Measurements from ENCODE around the gene TBRG4.
A peak's percentile ranks its signal among the peaks of the same experiment; 100 is the strongest.
"Not testable (repeated sequence)": the region's sequence is repeated elsewhere in the genome, so short reads cannot be mapped to it uniquely, and the experiment has no call there.

The TBRG4 gene

DNA sequence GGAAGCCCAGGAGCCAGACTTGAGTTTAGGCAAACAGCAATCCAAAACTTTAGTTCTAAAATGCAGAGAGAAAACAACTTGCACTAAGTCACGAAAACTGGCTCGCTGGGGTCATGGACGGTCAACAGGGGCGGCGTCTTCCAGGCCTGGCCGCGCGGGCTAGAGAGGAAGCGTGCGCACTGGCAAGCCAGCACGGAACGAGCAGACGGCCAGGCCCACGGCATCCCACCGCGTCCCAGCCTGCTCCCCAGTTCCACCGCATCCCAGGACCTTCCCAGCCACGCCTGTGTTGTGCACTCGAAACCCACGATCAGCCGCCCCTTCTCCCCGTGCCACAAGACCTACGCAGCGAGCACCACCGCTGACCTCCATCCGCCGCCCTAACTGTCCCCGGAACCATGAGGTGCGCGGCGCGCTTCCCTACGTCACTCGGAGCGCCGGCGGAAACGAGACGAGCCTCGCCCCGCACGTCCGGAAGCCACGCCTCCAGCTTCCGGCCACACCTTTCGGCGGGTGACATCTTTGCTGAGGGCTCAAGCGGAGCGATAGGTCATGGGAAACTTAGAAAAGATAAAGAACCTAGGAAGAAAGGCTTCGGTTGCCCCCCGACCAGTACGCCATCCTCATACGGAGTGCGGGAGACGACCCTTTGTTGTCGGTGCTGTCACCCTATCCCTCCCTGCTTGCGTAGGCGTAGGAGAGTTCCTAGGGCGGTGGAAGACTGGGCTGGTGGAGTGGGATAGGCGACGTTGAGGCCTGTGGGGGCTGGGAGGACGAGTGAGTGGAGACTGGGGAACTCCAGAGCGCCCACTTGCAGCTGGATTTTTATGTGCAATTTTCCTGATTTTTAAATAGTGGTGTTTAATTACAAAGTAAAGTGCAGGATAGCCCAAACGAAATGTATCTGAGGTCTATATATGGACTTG is at the start of gene TBRG4:
TBRG4 (minus strand) TSS at position 400 of the 926 bp plus-strand sequence. CDS start 2,460 bp downstream, outside the sequence.
- peak; percentile 88 to 91 (median 88) for DNase-seq (ENCODE audit: low read depth in 3 of 3)

DNA sequence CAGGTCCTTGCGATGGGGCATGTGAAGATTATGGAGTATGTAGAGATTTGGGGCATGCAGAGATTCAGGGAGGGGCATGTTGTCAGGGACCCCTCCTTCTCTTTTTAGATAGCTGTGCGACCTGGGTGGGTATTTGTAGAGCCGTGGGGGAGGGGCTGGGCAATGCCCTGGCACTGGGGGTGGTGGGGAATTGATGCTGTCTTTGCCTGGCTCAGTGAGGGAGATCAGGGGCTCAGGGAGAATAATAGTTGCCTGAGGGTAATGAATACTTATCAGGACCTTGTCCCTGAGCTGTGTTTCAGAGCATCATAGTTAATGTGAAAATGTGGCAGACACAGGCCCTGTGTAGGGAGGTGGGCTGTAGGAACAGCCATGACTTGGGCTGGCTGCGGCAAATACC is 49.6 kb upstream of the TBRG4 start:
- no peak for DNase-seq (ENCODE audit: low read depth in 3 of 3)

DNA sequence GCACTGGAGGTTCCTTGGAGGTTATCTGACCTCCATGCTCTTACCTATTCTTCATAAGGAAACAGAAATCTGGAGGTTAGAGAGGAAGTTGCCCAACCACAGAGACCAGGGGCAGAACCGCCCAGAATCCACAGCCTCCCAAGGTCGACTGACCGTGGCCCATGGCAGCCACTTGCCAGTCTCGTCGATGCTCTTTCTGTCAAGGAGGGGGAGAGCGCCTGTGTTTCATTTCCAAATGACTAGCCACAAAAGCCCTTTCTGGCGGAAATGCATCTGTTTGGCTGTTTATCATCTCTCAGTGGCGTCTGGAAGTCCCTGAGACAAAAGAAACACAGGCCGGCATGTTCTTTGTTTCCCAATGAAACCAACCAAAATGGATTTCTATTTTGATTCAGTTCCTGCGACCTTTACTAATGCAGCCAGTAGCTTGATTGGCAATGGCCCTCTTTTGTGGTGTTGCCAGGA is 49.0 kb upstream of the TBRG4 start:
- DNase-seq (ENCODE audit: low read depth in 3 of 3): no peak

DNA sequence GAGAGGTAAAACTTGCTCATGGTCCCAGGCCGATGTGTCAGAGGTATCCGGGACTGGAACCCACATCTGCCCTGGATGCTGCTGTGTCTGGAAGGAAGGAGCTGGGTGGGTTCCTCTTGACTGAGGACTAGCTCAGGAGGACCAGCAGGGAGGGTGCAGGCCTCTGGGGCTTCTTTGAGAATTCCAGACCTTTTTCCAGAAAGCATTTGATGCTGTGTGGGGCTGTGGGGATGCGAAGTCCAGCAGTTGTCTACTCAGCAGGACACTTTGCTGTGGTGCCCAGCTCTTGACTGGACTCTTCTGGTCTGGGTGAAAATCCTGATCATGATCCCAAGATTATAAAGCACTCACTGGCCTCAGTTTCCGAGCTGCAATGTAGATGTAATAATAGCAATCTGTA is 47.8 kb upstream of the TBRG4 start:
- no peak for DNase-seq (ENCODE audit: low read depth in 3 of 3)

DNA sequence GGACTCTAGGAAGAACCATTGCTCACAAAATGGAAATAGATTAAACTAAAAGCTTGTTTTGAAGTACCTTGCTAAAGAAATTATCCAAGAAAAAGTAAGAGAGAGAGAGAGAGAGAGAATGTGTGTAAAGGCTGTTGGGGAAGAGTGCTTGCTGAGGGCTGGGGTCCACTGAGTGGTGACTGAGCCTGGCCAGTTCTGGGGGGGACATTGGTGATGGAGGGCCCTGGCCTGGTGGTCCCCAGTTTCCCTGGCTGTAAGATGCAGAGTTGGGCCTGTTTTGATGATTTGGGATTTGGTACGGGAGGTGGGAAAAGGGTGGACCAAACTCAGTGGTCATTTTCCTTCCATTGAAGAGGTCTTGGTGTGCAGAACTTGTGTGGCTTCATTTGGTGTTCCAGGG is 47.0 kb upstream of the TBRG4 start:
- DNase-seq (ENCODE audit: low read depth in 3 of 3): no peak

DNA sequence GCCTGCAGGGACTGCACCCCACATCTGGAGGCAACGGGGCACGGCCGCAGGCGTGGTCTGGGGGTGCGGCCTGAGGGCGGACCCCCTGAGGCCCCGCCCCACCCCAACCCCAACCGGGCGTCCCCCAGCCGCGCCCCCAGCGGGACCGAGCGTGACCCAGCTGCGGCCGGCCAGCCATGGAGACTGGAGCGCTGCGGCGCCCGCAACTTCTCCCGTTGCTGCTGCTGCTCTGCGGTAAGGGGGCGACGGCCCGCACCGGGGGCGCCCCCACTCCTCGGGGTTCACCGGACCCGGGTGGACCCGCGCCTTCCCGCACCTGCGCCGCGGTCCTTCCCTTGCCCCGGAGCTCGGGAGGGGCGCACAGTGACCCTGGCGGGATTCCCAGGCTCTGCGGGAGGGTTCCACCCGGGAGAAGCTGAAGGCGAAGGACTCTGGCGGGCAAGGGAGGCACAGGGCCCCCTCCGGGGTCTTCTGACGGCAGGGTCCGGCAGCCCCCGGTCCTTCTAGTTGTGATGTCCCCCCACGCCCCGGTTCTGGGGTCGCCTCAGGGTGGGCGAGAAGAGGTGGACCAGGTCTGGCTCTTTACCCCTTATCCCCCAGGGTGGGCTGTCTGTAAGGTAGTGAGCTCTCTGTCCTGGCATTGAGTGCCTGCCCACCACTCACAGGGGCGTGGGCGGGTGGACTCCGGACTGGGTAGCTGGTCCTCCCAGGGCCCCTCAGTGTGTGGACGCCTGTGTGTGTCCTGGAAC is 46.3 kb upstream of the TBRG4 start, which contains the start of gene RAMP3:
RAMP3 (plus strand) TSS at position 139 of the 749 bp plus-strand sequence; CDS start at position 177, 38 bp downstream.
- DNase-seq (ENCODE audit: low read depth in 3 of 3): no peak

DNA sequence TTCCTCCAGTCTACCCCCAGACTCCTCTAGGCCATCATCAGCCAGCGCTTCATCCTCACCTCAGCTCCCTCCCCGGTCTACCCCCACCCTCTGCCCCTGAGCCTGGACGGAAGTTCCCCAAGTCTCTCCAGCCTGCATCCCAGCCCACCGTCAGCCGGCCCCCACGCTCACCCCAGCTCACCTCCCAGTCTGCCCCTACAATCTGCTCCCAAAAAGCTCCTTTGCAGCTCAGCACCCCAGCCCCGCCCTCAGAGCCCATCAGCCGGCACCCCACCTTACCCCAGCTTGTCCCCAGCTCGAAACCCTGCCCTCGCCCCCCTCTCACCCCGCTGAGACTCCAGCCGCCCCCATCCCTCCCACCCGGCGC is 45.8 kb upstream of the TBRG4 start:
- DNase-seq (ENCODE audit: low read depth in 3 of 3): no peak

DNA sequence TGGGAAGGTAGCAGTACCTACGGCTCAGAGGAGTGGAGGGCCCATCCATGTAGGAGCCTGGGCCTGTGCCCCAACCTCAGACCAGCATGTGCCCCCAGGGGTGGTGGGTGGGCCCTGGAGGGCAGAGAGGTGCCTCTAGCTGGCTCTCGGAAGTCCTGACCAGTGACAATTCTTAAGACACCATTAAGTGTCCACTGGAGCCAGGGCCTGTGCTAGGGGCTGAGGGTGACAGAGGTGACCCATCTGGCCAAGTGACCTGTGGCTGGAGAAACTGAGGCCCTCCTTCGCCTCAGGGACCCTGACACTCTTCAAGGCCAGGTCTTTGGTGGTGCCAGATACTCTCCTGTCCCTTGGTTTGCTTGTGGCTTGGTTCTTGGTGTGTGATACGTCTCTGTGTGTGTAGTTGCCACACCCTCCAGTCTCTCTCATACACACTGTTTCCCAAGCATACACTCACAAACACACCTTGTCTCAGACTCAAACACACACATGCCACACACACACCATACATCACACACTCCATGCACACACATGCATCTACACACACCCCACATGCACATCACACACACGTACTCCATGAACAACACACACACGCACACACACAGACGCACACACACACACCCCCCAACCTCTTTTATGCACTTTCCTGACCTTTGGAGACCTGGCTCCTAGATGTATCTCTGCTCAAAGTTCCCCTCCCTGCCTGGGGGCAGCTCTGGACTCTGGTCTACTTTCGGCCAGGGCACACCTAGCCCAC is 45.2 kb upstream of the TBRG4 start:
- no peak for DNase-seq (ENCODE audit: low read depth in 3 of 3)

DNA sequence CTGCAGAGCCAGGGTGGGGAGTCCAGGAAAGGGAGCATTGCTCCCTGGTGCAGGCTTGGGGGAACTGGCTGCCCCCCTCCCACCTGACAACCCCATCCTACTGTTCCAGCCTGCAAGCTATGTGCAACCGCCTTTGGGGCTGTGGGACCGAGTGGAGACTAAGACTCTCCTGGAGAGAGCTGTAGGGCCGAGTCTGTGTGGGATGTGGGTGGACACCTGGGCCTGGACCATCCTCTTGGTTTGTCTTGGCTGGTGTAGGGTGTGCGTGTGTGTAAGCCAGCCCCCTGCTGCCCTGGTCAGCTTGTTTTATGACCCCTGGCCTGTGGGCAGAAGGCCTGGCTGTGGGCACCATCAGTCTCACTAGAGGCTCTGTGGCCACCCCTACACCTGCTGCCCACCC is 44.4 kb upstream of the TBRG4 start:
- DNase-seq (ENCODE audit: low read depth in 3 of 3): no peak

DNA sequence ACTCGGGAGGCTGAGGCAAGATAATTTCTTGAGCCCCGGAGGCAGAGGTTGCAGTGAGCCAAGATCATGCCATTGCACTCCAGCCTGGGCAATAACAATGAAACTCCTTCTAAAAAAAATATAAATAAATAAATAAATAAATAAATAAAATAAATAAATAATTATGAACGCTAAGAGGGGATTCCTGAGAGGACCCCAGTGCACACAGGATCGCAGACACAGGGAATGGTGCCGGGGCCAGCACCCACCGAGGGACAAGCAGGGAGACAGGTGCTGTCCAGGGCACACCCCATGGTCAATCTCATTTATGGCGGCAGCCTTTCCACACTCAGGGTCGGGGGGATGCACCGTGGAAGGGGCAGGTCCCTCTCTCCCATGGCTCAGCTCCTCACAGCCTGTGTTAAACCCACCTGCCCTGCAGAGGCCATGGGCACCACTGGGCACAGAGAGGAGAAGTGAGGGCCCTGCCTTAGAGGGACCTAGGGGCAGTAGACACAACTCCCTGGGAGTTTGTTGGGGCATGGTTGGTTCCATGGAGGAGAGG is 43.9 kb upstream of the TBRG4 start:
- DNase-seq (ENCODE audit: low read depth in 3 of 3): no peak

DNA sequence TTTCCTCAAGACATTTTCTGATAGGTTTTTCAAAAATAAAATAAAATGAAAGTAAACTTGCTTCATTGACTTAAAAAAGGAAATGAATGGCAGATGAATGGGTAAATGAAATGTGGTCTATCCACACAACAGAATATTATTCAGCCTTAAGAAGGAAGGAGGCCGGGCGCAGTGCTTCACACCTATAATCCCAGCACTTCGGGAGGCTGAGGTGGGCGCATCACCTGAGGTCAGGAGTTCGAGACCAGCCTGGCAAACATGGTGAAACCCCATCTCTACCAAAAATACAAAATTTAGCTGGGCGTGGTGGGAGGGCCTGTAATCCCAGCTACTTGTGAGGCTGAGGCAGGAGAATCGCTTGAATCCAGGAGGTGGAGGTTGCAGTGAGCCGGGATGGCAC is 42.4 kb upstream of the TBRG4 start:
- not testable (repeated sequence) for DNase-seq (ENCODE audit: low read depth in 3 of 3)

DNA sequence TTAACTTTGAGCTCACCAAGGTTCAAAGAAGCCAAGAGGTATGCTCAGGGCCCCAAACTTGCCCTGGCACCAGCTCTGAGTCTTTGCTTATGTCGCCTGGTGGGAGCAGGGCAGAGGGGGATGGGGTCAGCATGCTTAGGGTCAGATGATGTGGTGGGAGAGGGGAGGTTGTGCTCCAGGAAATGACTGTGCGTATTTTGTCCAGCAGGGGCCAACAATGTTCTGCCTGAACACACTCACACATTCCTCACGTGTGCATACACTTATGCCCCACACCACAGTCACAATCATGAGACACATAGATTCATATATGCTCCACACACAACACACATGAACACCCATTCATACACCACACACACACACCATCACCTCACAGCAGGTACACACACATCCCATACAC is 41.7 kb upstream of the TBRG4 start:
- DNase-seq (ENCODE audit: low read depth in 3 of 3): no peak

DNA sequence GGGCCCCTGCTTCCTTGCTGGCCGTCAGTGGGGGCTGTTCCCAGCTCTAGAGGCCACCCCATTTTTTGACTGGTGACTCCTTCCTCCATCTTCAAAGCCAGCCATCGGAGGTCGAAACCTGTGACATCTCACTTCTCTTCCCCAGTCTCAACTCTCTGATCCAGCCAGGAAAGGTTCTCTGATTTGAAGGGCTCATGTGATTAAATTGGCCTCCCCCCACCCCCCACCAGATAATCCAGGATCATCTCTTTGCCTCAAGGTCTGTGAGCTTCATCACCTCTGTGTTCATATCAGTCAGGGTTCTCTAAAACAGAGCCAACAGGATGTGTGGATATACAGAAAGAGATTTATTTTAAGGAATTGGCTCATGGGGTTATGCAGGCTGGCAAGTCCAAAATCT is 40.5 kb upstream of the TBRG4 start:
- DNase-seq (ENCODE audit: low read depth in 3 of 3): no peak

DNA sequence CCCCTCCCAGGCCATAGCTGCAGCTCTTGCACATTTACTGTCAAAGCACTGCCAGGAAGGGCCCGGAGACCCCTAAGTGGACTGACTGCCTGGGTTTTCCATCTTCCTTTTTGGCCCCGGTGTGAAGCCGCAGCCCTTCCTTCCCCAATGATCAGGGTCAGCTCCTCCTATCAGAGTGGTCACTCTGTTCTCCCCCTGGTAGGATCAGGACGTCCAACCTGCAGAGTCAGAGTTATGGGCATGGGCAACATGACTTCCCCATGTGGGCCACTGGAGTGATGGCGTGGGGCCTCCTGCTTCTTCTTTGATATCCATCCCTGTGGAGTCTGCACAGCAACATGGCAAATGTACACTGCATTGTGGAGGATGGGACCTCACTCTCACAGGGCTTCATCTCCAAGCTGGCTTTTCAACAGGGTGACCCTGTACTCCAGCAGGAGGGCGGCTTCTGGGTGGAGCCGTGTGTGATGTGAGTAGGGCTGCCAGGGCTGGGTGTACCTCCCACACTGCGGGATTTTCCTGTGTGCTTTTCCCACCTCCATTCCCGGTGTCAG is 39.7 kb upstream of the TBRG4 start:
- DNase-seq (ENCODE audit: low read depth in 3 of 3): no peak

DNA sequence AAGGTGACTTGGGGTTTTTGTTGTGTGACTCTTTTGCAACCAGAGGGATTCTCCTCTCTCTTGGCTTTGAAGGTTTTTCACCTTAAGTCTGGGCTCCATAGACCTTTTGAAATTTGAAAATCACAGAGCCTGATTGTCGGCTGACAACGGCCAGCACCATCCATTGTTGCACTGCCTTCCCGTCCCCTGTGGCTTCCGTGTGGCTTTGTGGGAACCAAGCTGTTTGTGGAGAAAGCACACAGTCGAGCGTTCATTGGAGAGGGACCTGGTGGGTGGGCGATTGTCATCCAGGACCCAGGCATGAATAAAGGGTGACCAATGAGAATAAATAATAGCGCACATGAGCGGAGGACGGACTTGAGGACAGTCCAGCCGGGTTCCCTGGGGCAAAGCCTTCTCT is 38.7 kb upstream of the TBRG4 start:
- no peak for DNase-seq (ENCODE audit: low read depth in 3 of 3)

DNA sequence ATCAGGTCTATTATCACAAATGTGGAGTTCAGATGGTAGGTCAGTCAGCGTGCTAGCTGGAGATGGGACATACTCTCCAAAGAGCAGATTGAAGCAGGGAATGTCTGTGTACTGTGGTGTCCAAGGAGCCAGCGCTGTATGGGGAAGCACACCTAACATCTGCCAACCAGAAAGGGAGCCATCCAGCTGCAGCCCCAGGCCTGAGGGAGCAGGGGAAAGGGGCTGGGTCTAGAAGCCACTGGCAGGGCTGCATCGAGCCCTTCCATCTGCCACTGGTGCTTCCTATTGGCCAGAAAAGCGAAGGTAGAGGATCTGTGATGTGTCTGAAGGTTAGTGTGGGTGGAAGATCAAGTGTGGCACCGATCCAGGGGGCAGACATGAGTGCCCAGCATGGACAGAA is 38.1 kb upstream of the TBRG4 start:
- no peak for DNase-seq (ENCODE audit: low read depth in 3 of 3)

DNA sequence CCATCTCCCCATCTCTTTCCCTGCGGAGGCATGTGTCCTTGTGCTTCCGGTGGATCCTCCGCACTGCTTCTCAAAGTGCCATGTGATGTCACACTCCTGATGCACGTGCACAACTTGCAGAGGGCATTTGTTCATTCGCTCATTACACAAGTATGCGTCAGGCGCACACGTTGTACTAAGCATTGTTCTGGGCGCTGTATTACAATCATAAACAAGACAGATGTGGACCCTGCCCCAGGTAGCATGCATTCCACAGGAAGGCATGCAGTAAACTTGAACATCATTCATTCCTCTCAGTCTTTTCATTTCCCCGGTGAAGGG is 37.1 kb upstream of the TBRG4 start:
- DNase-seq (ENCODE audit: low read depth in 3 of 3): no peak

DNA sequence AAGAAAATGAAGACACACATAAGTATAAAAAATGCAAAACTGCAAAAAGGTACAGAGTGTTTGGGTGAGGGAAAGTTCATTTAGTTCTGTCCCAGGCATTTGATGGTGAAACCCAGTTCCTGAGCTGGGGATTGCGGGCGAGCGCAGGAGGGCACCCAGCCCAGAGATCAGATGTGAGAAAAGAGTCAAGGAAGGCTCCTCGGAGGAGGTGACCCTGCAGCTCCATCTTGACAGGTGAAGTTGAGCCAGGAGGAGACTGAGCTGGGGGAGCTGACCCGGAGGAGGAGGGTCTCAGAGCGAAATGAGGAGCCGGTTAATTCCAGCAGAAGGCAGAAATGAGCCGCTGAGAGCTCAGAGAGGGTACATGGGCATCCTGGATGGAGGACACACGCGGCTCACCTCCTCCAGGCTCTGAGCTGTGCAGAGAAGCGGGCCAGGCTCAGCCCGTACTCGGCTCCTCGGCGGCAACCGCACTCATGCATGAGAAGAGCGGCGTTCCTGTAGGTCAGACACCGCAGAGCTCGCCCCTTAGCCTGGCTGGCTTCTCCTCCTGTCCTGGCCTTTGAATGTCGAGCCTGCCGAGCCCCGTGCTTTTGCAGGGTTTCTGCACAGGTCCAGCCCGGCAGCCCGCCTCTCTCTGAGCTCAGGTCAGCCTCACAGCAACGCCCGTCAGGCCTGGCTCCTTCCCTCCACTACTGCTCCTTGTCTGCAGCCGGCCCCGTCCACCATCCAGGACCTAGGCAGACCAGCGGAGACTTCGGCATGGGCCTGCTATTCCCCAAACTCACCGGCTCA is 36.6 kb upstream of the TBRG4 start:
- DNase-seq (ENCODE audit: low read depth in 3 of 3): no peak

DNA sequence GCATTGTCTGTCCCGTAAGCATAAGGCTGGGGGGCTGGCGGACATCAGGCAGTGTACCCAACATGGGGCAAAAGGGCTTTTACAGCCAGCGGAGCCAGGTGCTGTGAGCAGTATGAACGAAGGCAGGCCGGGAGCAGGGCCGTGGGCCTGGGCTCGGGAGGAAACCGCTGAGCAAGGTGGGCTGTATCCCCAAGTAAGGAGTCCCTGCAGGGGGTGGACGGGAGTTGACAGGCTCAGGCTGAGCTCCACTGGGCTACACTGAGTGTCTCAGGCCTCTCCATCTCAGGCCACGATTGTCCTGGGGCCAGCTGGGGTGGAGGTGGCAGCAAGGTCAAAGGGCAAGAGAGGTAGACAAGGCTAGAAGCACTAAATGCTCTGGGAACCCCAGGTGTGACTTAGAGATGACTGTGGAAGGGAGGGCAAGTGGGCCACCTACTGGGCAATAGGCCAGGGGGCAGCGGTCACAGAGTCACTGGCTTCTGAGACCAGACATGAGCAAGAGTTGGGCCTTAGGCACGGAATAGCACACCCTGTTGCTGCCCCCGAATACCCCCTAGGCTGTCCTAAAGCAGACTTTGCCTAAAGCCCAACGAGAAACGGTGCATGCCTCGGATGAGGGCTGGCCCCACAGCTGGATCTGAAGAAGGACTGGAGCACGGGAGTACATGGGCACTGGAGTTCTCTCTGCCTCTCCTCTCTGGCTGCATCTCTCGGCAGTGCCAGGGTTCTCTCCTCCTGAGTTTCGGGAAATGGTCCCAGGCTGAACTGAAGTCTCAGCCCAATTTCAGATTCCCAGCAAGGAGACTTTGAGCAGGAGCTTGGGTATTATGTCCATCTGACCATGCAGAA is 35.3 kb upstream of the TBRG4 start:
- no peak for DNase-seq (ENCODE audit: low read depth in 3 of 3)

DNA sequence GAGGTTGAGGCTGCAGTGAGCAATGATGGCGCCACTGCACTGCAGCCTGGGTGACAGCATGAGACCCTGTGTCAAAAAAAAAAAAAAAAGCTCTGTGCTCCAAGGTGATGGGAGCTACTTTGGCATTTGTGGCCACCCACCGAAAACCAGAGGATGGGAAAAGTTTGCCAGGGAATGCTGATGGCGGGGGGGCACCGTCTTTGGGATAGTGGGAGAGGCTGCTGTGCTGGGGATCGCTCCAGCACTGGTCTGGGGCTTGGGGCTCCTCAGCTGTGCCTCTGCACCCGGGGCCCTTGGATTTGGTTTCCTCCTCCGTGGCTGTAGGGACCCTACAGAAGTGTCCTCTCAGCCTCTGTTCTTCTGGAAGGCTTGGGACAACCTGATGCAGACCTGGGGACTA is 34.4 kb upstream of the TBRG4 start:
- no peak for DNase-seq (ENCODE audit: low read depth in 3 of 3)

Measured in stimulated activated CD4-positive, alpha-beta T cell treated with anti-CD3 and anti-CD28 coated beads, TNF-alpha, amount 100 ng/mL, for 48 hours (primary cell).